Activated CD4-positive, alpha-beta T cell treated with anti-CD3 and anti-CD28 coated beads for 1 hour (primary cell): ENCODE results near the gene SLC1A2.
"Not testable (repeated sequence)": the region's sequence is repeated elsewhere in the genome, so short reads cannot be mapped to it uniquely, and the experiment has no call there.

Experiments
- DNase-seq: peaks from one replicate; pipeline ENCODE4 v3.0.0-alpha.2; 2020

Gene SLC1A2

DNA sequence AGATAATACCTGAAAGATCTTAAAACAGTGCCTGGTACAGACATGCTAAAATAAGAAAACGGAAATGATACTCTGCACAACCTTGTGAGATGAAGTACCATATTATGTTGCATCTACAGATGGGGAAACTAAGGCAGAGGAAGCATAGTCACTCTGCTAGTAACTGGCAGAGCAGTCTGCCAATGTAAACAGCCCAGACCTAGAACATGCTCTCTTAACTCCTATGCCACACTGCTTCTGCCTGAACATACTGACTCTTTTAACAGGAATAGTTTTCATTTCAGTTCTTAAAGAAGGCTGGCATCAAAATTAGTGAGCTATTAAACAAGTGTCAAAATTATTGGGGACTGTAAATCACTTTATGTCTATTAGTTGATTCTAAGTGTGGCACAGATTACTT is 180.5 kb downstream of the SLC1A2 start:
- DNase-seq, result no peak

DNA sequence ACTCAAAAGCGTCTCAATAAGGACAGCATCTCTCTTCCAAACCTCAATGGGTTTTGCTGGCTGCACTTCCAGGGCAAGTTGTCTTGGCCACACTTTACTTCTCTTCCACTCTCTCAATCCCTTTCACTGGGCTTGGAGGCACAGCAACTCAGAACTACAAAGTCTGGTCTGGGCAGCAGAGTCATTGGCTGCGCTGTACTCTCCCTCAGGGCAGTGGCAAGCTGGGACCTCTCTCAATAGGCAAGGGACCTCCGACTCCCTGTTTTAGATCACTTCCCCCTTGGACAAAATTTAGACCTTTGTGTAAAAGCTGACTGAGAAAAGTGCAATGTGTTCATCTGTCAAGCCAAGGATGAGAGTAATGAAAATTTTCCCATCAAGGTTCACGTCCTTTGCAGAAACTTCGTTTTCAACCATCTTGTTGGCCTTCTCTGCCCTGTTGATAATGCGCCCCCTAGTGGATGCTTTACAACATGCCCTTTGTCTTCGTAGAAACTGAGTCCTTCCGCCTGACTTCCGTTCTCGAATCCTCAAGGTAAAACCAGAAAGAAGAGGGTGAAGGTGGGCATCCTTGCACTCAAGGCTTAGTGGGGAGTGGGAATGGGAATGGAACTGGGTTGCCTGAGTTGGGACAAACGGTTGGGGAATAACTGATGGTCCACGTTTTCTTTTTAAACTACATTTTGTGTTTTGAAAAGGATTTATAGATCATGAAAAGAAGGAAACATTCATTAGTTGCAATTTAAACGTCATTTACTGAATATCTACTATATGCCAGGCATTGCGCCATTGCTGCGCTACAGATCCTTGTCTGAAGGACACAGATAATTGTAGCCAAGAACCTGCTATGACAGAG is 181.3 kb downstream of the SLC1A2 start:
- DNase-seq, result no peak

DNA sequence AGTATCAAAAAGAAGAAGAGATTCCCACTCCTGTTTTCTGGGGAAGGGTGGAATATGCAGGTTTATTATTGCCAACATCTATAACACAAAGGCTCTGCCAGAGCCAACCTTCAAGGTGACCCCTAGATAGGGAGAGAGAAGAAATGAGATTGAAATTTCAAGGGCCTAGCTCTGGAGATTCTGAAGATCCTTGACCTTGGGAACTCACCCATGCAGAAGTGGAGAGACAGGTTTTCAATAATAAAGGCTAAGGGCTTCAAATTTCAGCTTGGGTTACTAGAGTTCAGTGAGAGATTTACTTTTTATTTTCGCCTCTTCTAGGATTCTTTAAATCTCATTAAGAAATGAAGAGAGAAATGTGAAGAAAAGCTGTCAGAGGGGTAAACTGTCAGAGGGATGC is 182.0 kb downstream of the SLC1A2 start:
- no peak for DNase-seq

GRCh38 chr11:35236667-35237003 is 182.7 kb downstream of the SLC1A2 start:
- DNase-seq, result no peak

DNA sequence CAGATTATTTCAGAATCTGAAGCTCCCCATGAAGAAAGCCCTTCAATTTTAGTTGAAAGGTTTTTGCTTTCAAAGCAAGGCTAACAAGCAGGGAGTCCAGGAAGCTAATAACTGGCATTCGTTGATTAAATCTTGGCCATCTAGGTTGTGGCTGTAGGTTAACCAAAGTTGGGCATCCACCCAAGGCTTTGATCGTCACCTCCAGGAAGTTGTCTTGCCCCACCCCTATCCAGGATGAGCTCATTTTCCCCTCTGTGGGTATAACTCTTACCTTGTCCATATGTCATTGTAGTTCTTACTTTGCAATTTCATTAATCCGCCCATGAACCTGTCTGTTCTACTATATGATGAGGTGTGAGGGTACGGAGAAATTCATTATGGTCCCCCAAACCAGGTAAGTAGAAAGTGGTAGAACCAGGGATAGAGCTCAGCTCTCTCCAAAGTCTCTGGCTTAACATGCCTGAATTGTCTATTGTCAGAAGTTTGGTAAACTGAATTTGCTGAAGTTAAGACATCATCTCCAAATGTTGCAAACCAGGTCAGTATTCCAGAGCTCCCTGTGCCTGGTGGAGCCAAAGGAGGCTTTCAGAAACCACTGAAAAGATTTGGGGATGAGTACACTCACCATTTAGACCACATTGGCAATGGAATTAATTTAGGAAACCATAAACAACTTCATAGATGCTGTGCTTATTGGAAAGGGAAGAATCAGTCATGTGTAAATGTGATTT is 183.3 kb downstream of the SLC1A2 start:
- peak; percentile 50 for DNase-seq

DNA sequence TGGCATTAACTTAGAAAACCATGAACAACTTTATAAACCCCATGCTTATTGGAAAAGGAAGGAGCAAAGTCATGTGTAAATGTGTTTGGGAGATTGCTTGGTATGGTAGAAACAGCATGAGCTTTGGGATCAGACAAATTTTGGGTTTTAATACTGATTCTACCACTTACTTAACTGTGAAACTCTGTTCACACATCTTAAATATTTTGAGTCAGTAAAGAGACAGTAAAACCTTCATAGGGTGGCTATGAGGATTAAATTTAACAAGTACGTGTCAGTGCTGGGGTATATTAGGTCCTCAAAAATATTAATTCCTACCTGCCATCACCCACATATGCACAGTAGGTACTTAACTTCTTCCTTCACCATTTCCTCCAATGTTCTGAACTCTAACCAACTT is 183.9 kb downstream of the SLC1A2 start:
- DNase-seq, result no peak

GRCh38 chr11:35235157-35235468 is 184.2 kb downstream of the SLC1A2 start:
- DNase-seq, result no peak

- no peak for DNase-seq
Measured at GRCh38 chr11:35234460-35235156, 184.8 kb downstream of the SLC1A2 start.

GRCh38 chr11:35233518-35233917 is 185.8 kb downstream of the SLC1A2 start:
- DNase-seq, result no peak

GRCh38 chr11:35232891-35233330 is 186.4 kb downstream of the SLC1A2 start:
- no peak for DNase-seq

GRCh38 chr11:35231076-35231860 is 188.1 kb downstream of the SLC1A2 start:
- DNase-seq, result no peak

DNA sequence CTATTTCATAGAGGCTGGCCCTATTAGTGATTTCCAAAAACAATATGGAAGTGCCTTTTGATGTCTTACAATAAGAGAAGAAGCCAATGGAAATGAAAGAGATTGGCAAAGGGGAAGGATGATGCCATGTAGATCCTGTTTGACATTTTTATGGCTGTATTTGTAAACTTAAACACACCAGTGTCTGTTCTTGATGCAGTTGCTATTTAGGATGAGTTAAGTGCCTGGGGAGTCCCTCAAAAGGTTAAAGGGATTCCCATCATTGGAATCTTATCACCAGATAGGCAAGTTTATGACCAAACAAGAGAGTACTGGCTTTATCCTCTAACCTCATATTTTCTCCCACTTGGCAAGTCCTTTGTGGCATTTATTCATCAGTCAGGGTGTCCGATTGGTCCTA is 189.0 kb downstream of the SLC1A2 start:
- no peak for DNase-seq

GRCh38 chr11:35228328-35228725 is 191.0 kb downstream of the SLC1A2 start:
- no peak for DNase-seq

DNA sequence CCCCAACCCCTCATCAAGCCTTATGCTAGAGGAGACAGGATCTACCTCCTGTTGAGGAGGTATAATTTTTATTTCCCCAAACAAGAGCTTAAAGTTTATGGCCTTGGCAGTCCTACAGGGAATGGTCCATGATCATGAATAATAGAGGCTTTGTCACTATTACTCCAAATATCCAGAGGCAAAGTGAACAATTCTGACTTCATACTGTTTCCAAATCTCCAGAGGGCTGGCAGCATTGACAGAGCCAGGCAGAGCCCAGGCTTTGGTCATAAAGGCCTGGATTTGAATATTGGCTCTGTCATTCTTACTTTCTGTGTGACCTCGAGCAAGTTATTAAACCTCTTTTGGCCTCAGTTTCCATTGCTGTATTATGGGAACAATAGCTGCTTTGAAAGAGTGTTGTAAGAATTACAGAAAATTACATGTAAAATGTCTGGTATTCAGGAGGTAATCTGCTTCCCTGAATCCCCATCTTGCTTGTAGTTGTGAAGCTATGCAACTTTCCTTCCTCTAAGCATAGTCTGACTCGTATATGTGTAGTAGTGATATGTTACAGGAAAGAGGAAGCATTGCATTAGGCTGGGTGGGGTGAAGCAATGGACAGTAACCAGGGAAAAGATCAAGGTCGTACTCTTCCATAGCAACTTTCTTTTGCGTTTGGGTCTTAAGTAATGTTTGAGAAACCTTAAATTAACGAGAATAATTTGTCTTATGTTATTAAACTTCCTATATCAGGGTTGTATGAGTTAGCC is 191.6 kb downstream of the SLC1A2 start:
- DNase-seq, result no peak

DNA sequence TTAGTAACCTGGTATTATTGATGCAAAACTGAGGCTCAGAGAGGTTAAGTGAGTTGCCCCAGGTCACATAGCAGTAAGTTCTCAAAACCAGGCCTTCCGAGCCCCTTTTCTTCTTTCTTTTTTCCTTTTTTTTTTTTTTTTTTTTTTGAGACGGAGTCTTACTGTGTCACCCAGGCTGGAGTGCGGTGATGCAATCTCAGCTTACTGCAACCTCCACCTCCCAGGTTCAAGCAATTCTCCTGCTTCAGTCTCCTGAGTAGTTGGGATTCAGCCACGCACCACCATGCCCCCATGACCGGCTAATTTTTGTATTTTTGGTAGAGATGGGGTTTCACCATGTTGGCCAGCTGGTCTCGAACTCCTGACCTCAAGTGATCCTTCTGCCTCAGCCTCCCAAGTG is 192.6 kb downstream of the SLC1A2 start:
- DNase-seq, result not testable (repeated sequence)

GRCh38 chr11:35225946-35226520 is 193.3 kb downstream of the SLC1A2 start:
- no peak for DNase-seq

GRCh38 chr11:35223991-35224390 is 195.4 kb downstream of the SLC1A2 start:
- DNase-seq, result no peak

- DNase-seq, result no peak
Measured at GRCh38 chr11:35223371-35223796, 196.0 kb downstream of the SLC1A2 start.

GRCh38 chr11:35218956-35219355 is 200.4 kb downstream of the SLC1A2 start:
- DNase-seq, result no peak

DNA sequence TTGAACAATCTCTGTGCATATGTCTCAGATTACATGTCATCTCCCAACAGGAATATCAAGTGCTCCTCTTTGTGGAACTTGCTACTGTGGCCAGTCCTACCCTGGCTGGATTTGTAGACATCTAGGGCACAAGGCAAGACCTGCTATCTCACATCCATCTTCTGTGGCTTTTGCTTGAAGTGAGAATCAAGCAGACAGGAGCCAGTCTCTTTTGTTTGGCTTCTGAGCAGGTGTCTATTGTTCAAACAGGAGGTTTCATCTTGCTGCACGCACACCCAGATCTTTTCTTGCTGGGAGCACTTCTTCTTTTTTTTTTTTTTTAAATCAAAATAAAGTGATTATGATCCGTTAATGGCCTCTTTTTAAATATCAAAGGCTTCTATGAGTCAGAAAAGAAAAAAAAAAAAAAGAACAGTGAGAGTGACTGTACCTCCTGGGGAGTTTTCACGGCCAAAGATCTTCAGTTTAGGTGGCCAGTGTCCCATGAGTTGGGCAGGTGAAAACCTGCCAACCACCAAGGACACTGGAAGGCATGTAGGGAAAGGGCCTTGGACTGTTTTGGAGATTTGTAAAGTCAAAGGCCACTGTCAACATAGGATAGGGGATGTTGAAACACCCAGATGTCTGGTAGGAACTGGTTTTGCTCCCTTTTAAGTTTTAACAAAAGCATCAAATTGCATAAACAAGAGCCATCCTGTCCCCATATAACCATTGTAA is 202.2 kb downstream of the SLC1A2 start:
- DNase-seq, result no peak

GRCh38 chr11:35215945-35216344 is 203.4 kb downstream of the SLC1A2 start:
- no peak for DNase-seq
